Suprapubic skin (tissue), 3 donors: Measurements from ENCODE around the gene HECA.

ENCODE experiments used
- CTCF ChIP-seq, 2 donors: fragments of 200-600 bp in 1 of 2; fragments of 450-650 bp in 1 of 2; sonication (generic) in 1 of 2; IDR thresholded peaks; one replicate each; pipeline ENCODE4 v1.5.1; 2016 to 2019; ENCODE audit warnings: antibody characterized with exemption in 2 of 2, mild to moderate bottlenecking in 1 of 2, moderate library complexity in 1 of 2
- POLR2A ChIP-seq, 2 donors: fragments of 450-650 bp; IDR thresholded peaks; one replicate each; pipeline ENCODE4 v1.6.1; 2017; ENCODE audit warnings: antibody characterized with exemption in 2 of 2, mild to moderate bottlenecking in 2 of 2, moderate library complexity in 2 of 2

DNA sequence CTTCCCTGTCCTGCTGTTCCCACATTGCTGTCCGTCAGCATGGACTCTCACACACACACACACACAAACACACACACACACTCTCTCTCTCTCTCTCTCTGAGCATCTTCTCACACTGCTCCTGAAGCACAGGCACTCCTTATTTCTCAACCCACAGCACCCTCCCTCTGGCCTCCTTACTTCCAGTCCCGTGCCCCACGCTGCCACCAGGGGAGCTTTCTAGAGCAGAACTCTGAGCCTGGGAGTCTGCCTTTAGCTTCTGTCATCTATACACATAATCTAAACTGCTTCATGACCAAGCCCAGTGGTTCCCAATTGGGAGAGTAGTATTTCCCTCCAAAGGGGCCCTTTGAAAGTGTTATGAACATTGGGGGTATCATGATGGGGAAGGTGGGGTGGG is 29.1 kb downstream of the HECA start:
- TF ChIP-seq CTCF (IDR thresholded peaks at IDR 0.05) (peak in 1 of 2 donors; percentile 34), POLR2A (IDR thresholded peaks at IDR 0.05) (no peak)
